HepG2 (cell line): ENCODE measurements around the gene NHERF2. TPM values are rescaled to one million over a fixed set of nuclear protein-coding genes. Genes with fewer than 3 reads are reported as not detected.

Source experiments
- ARNT2 ChIP-seq: sonication (generic); formaldehyde crosslinking; IDR thresholded peaks from 2 replicates; pipeline ENCODE4 v1.8.0; 2022; ENCODE audit warnings: mild to moderate bottlenecking, low read depth, missing genetic modification reagents, moderate library complexity
- ATF7-NPFF ChIP-seq: sonication (generic); formaldehyde crosslinking; IDR thresholded peaks from 2 replicates; pipeline ENCODE4 v1.8.1; 2023; ENCODE audit warnings: mild to moderate bottlenecking, low read depth, missing genetic modification reagents, moderate library complexity
- BRD4 ChIP-seq: sonication (generic); formaldehyde crosslinking; IDR thresholded peaks from 2 replicates; pipeline ENCODE4 v1.4.0; 2020; ENCODE audit warnings: missing genetic modification reagents
- ELF3 ChIP-seq: IDR thresholded peaks from 2 replicates; pipeline ENCODE4 v1.6.1; 2016; ENCODE audit warnings: missing genetic modification reagents, missing compliant biosample characterization
- FOXA1 ChIP-seq, 2 experiments: fragments of 450-650 bp in 1 of 2; sonication (generic) in 1 of 2; formaldehyde crosslinking in 1 of 2; IDR thresholded peaks; 2 replicates each; pipeline versions ENCODE4 v1.4.0 to v1.6.1; 2016 to 2020; ENCODE audit warnings: missing genetic modification reagents in 1 of 2
- GFI1 ChIP-seq: sonication (generic); formaldehyde crosslinking; IDR thresholded peaks from 2 replicates; pipeline ENCODE4 v1.5.0; 2020; ENCODE audit warnings: missing genetic modification reagents, mild to moderate bottlenecking, borderline replicate concordance
- MED13 ChIP-seq: sonication (generic); formaldehyde crosslinking; IDR thresholded peaks from 2 replicates; pipeline ENCODE4 v1.5.0; 2020; ENCODE audit warnings: missing genetic modification reagents
- PRDM10 ChIP-seq: sonication (generic); formaldehyde crosslinking; IDR thresholded peaks from 2 replicates; pipeline ENCODE4 v1.4.0; 2020; ENCODE audit warnings: low read depth, missing genetic modification reagents
- RBFOX2 ChIP-seq: fragments of 200-400 bp; formaldehyde crosslinking; IDR thresholded peaks from 2 replicates; pipeline ENCODE4 v1.6.1; 2017; ENCODE audit warnings: low read depth, mild to moderate bottlenecking, low read length
- RXRA ChIP-seq: sonication (generic); formaldehyde crosslinking; IDR thresholded peaks from 2 replicates; pipeline ENCODE4 v1.5.1; 2020; ENCODE audit warnings: missing genetic modification reagents
- YEATS2 ChIP-seq: sonication (generic); formaldehyde crosslinking; IDR thresholded peaks from 2 replicates; pipeline ENCODE4 v1.4.0; 2020; ENCODE audit warnings: missing genetic modification reagents, borderline replicate concordance
- ZBTB40 ChIP-seq, 2 experiments: fragments of 450-650 bp in 1 of 2; sonication (generic) in 1 of 2; formaldehyde crosslinking in 1 of 2; IDR thresholded peaks; 2 replicates each; pipeline versions ENCODE4 v1.6.1 to v1.8.0; 2016 to 2022; ENCODE audit warnings: antibody characterized with exemption in 1 of 2, mild to moderate bottlenecking in 1 of 2, missing genetic modification reagents in 1 of 2
- ZSCAN22 ChIP-seq: sonication (generic); formaldehyde crosslinking; IDR thresholded peaks from 2 replicates; pipeline ENCODE4 v1.4.0; 2020; ENCODE audit warnings: mild to moderate bottlenecking, missing genetic modification reagents
- ZSCAN29 ChIP-seq: sonication (generic); formaldehyde crosslinking; conservative IDR thresholded peaks from 2 replicates; pipeline ENCODE4 v1.4.0; 2020; ENCODE audit warnings: mild to moderate bottlenecking, missing genetic modification reagents
- polyA plus RNA-seq, 8 experiments: library from polyadenylated mRNA; depleted of rRNA in 3 of 8; stranded (reverse) in 7 of 8; unstranded in 1 of 8; fragments of >200 nt; fragmentation: Illumina TruSeq in 4 of 8; extraction: Trizol in 4 of 8; gene quantifications; 2 replicates each; pipeline versions ENCODE4 v1.2.1 to v1.2.3, GENCODE V29; 2011 to 2016; ENCODE audit warnings: low read depth in 4 of 8, missing spikeins in 1 of 8, mixed read lengths in 1 of 8; ENCODE audit not compliant: insufficient read depth in 1 of 8
- total RNA-seq, 5 experiments: library from RNA; depleted of rRNA; stranded (reverse); fragments of >200 nt; fragmentation: Illumina TruSeq; extraction: Trizol; gene quantifications; 2 replicates each; pipeline ENCODE4 v1.2.3, GENCODE V29; 2016; ENCODE audit warnings: low read depth in 1 of 5

Gene NHERF2
- total and polyA plus RNA-seq, 2 of the 13 experiments (the other 11 are each of a cell fraction or from before 2014, with no cell fraction given) = 23.7 to 39.3 TPM

GRCh38 chr16:2035431-2036199 lies 8.9 kb downstream of the NHERF2 start (continued):
- TF ChIP-seq ZBTB40 (IDR thresholded peaks at IDR 0.05) = no peak
- peak; percentile 56 for TF ChIP-seq ZBTB40 (CRISPR knock-in tag; IDR thresholded peaks at IDR 0.05)
- no peak for TF ChIP-seq FOXA1 (IDR thresholded peaks at IDR 0.05)
- TF ChIP-seq FOXA1 (CRISPR knock-in tag; IDR thresholded peaks at IDR 0.05) = peak; percentile 94
- TF ChIP-seq RXRA (CRISPR knock-in tag) = peak; percentile 87
- TF ChIP-seq ZSCAN29 (CRISPR knock-in tag) = 0 out of 2 replicates have a peak, but pooled peaks have one; percentile 23
- peak; percentile 84 for TF ChIP-seq BRD4 (CRISPR knock-in tag)
- 0 out of 2 replicates have a peak, but pooled peaks have one; percentile 66 for TF ChIP-seq MED13
- TF ChIP-seq ELF3 (CRISPR knock-in tag) = 0 out of 2 replicates have a peak, but pooled peaks have one; percentile 52
- TF ChIP-seq GFI1 = peak; percentile 69; the same call in 1 of the 2 replicates
- 0 out of 2 replicates have a peak, but pooled peaks have one; percentile 23 for TF ChIP-seq ZSCAN22
- TF ChIP-seq YEATS2 (CRISPR knock-in tag) = peak; percentile 64
- peak; percentile 52; the same call in 1 of the 2 replicates for TF ChIP-seq PRDM10 (CRISPR knock-in tag)
- peak; percentile 54 for TF ChIP-seq ATF7-NPFF (CRISPR knock-in tag)
- TF ChIP-seq ARNT2 (CRISPR knock-in tag) = peak; percentile 88
- TF ChIP-seq RBFOX2 = peak; percentile 96
